ENCODE results near the gene PIEZO2.

- TF ChIP-seq, protein P1, sequence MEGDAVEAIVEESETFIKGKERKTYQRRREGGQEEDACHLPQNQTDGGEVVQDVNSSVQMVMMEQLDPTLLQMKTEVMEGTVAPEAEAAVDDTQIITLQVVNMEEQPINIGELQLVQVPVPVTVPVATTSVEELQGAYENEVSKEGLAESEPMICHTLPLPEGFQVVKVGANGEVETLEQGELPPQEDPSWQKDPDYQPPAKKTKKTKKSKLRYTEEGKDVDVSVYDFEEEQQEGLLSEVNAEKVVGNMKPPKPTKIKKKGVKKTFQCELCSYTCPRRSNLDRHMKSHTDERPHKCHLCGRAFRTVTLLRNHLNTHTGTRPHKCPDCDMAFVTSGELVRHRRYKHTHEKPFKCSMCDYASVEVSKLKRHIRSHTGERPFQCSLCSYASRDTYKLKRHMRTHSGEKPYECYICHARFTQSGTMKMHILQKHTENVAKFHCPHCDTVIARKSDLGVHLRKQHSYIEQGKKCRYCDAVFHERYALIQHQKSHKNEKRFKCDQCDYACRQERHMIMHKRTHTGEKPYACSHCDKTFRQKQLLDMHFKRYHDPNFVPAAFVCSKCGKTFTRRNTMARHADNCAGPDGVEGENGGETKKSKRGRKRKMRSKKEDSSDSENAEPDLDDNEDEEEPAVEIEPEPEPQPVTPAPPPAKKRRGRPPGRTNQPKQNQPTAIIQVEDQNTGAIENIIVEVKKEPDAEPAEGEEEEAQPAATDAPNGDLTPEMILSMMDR (IDR thresholded peaks at IDR 0.05): no peak
- TF ChIP-seq POLR2AphosphoS5 (IDR thresholded peaks at IDR 0.05) (no peak), POLR2A (IDR thresholded peaks at IDR 0.05) (no peak)
Observed at GRCh38 chr18:11029021-11029420, 120.3 kb downstream of the PIEZO2 start.

Data from gastroesophageal sphincter (tissue), 3 donors.